ENCODE measurements around the gene IFT57. TPM values are rescaled to one million over a fixed set of nuclear protein-coding genes. Genes with fewer than 3 reads are reported as not detected.

IFT57 gene
- total RNA-seq, 1 experiment from 2014 or later, result 17.6 TPM

- H3K9me3 ChIP-seq, result no peaks in the 10 kb centered on the region
- no peak overlapping the region for H3K4me3 ChIP-seq (ENCODE audit: low read depth, low read length)
- ChIA-PET CTCF (no interaction called here), POLR2A (interaction anchor here (0.6 kb wide), 1 partner anchor 197 kb away, joined by 5 read pairs; no protein-coding TSS in a partner anchor)
- peaks cover 2% of the 10 kb centered on the region; the same call in 1 of the 2 replicates for H3K27me3 ChIP-seq (replicated peaks; ENCODE audit: control insufficient read depth, insufficient read depth, low read length)
- no peaks in the 10 kb centered on the region for H3K9me3 Mint-ChIP-seq (ENCODE audit: unreplicated experiment)
- no TSS peak for BruUV-seq (replicated peaks)
- DNase-seq, result no peak
- H3K27me3 Mint-ChIP-seq (ENCODE audit: insufficient read depth, unreplicated experiment), result peaks cover 4% of the 10 kb centered on the region
- H3K36me3 ChIP-seq (ENCODE audit: control insufficient read depth, insufficient read depth, low read length), result no peaks in the 10 kb centered on the region
- no peaks in the 10 kb centered on the region for H3K4me1 Mint-ChIP-seq (ENCODE audit: low read depth, unreplicated experiment)
- intact Hi-C loops (cut with micrococcal nuclease; ENCODE audit: unreplicated experiment), result no loop called here
- no peaks in the 10 kb centered on the region for H3K4me1 ChIP-seq
- H3K36me3 Mint-ChIP-seq (ENCODE audit: insufficient read depth, unreplicated experiment), result no peaks in the 10 kb centered on the region
- H3K27ac Mint-ChIP-seq (ENCODE audit: unreplicated experiment), result no peak overlapping the region
- no peak overlapping the region for H3K4me3 Mint-ChIP-seq (ENCODE audit: unreplicated experiment)
- TF ChIP-seq CTCF (IDR thresholded peaks at IDR 0.05; ENCODE audit: insufficient read depth in 1 of 2, low read depth in 1 of 2, low read length in 1 of 2, severe bottlenecking in 1 of 2, unreplicated experiment in 1 of 2), result no peak
Observed at GRCh38 chr3:108118038-108118768, 104.0 kb downstream of the IFT57 start.

GRCh38 chr3:108117241-108117775 lies 104.9 kb downstream of the IFT57 start:
- ChIA-PET POLR2A (no interaction called here), CTCF (no interaction called here)
- no peak for TF ChIP-seq CTCF (IDR thresholded peaks at IDR 0.05; ENCODE audit: insufficient read depth in 1 of 2, low read depth in 1 of 2, low read length in 1 of 2, severe bottlenecking in 1 of 2, unreplicated experiment in 1 of 2)
- Mint-ChIP-seq H3K27ac (ENCODE audit: unreplicated experiment) (no peak overlapping the region), H3K36me3 (ENCODE audit: insufficient read depth, unreplicated experiment) (no peaks in the 10 kb centered on the region), H3K9me3 (ENCODE audit: unreplicated experiment) (no peaks in the 10 kb centered on the region), H3K4me3 (ENCODE audit: unreplicated experiment) (no peak overlapping the region), H3K27me3 (ENCODE audit: insufficient read depth, unreplicated experiment) (peaks cover 4% of the 10 kb centered on the region), H3K4me1 (ENCODE audit: low read depth, unreplicated experiment) (no peaks in the 10 kb centered on the region)
- Histone ChIP-seq H3K27me3 (replicated peaks; ENCODE audit: control insufficient read depth, insufficient read depth, low read length) (peaks cover 2% of the 10 kb centered on the region; the same call in 1 of the 2 replicates), H3K4me1 (no peaks in the 10 kb centered on the region), H3K36me3 (ENCODE audit: control insufficient read depth, insufficient read depth, low read length) (no peaks in the 10 kb centered on the region), H3K9me3 (no peaks in the 10 kb centered on the region), H3K4me3 (ENCODE audit: low read depth, low read length) (no peak overlapping the region)
- no TSS peak for BruUV-seq (replicated peaks)
- DNase-seq, result no peak
- intact Hi-C loops (cut with micrococcal nuclease; ENCODE audit: unreplicated experiment), result no loop called here

GRCh38 chr3:108114423-108115065 lies 107.7 kb downstream of the IFT57 start:
- H3K36me3 ChIP-seq (ENCODE audit: control insufficient read depth, insufficient read depth, low read length), result no peaks in the 10 kb centered on the region
- POLR2A ChIA-PET, result no interaction called here
- no peak overlapping the region for H3K4me3 Mint-ChIP-seq (ENCODE audit: unreplicated experiment)
- H3K4me3 ChIP-seq (ENCODE audit: low read depth, low read length), result no peak overlapping the region
- no peaks in the 10 kb centered on the region for H3K4me1 Mint-ChIP-seq (ENCODE audit: low read depth, unreplicated experiment)
- H3K4me1 ChIP-seq, result no peaks in the 10 kb centered on the region
- no peaks in the 10 kb centered on the region for H3K36me3 Mint-ChIP-seq (ENCODE audit: insufficient read depth, unreplicated experiment)
- intact Hi-C loops (cut with micrococcal nuclease; ENCODE audit: unreplicated experiment), result no loop called here
- no TSS peak for BruUV-seq (replicated peaks)
- no peaks in the 10 kb centered on the region for H3K9me3 Mint-ChIP-seq (ENCODE audit: unreplicated experiment)
- DNase-seq, result no peak
- no peak overlapping the region for H3K27ac Mint-ChIP-seq (ENCODE audit: unreplicated experiment)
- H3K27me3 Mint-ChIP-seq (ENCODE audit: insufficient read depth, unreplicated experiment), result peaks cover 8% of the 10 kb centered on the region
- no peaks in the 10 kb centered on the region for H3K9me3 ChIP-seq
- CTCF ChIA-PET, result no interaction called here
- peaks cover 2% of the 10 kb centered on the region; the same call in 1 of the 2 replicates for H3K27me3 ChIP-seq (replicated peaks; ENCODE audit: control insufficient read depth, insufficient read depth, low read length)
- no peak for TF ChIP-seq CTCF (IDR thresholded peaks at IDR 0.05; ENCODE audit: insufficient read depth in 1 of 2, low read depth in 1 of 2, low read length in 1 of 2, severe bottlenecking in 1 of 2, unreplicated experiment in 1 of 2)
